Stromal cell of bone marrow (primary cell): ENCODE measurements around the gene MED6.

Source experiments
- DNase-seq: peaks from one replicate; pipeline ENCODE4 v3.0.0-alpha.2; 2012; ENCODE audit warnings: low read depth

MED6 gene, protein sequence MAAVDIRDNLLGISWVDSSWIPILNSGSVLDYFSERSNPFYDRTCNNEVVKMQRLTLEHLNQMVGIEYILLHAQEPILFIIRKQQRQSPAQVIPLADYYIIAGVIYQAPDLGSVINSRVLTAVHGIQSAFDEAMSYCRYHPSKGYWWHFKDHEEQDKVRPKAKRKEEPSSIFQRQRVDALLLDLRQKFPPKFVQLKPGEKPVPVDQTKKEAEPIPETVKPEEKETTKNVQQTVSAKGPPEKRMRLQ

DNA sequence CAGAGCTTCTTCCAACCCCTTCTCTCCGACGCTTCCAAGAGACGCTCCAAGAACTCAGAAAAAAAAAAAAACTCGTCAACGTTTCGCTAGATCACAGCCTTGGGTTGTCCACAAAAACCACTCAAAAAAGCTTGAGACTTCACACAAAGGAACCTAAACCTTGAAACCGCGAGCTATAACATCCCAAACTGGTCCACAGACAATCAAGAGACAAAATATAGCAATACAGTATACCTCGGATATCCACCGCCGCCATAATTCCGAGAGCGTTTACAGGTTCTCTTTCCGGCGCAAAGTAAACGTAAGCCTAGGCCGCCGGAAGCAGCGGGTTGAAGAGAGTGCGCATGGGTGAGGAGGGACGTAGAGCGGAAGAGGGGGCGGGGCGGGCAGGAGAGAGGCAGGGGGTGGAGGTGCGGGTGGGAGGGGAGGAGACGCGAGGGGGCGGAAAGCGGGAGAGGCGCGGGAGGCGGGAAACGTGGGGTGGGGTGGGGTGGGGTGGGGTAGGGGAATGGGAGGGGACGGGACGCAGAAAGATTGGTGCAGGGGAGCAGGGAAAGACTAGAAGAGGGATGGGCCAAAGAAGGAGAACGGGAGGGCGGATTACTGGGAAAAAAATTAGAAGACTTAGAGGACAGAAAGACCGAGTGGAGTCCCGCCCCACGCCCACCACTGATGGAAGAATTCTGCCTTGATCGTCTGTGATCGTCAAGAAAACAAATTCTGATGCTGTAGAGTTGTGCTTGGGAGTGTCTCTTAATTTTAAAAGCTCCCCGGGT is at the start of gene MED6:
TSS of gene MED6 (minus strand) at position 274 of the 776 bp plus-strand sequence. CDS start at position 256, 18 bp downstream.
- peak; percentile 89 for DNase-seq

DNA sequence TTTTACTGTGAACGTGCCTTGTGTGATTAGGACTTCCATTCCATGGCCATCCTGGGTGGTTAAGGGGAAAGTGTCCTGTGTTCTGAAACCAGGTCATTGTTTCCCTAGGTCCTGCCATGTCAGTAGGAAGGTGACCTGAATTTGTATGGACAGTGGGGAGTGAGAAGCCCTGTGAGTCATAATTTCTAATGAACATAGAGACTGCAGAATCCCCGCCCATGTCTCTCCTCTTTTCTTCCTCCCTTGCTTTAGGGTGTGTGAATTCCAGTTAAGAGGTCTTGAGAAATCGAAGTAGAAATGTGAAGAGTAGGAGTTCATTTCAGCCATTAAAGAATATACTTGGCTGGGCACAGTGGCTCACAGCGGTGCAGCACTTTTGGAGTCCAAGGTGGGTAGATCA is 49.3 kb upstream of the MED6 start:
- no peak for DNase-seq

DNA sequence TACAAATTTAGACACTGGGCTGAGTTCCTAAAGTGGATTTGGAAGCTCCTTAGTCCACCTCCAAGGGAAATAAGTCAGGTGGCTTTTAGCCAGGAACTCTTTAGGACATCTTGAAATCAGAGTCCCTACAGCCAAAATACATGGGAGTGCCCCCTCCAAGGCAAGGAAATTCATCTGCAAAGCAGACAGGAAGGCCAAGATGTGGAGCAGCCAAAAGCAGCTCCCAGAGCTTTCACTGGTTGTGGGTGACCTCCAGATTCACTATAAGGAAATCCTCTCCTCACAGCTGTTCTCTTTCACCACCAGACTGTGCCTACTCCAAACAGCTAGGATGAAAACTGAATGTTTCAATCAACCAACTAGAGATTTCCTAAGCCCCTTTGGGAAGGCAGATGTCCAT is 47.9 kb upstream of the MED6 start:
- no peak for DNase-seq

DNA sequence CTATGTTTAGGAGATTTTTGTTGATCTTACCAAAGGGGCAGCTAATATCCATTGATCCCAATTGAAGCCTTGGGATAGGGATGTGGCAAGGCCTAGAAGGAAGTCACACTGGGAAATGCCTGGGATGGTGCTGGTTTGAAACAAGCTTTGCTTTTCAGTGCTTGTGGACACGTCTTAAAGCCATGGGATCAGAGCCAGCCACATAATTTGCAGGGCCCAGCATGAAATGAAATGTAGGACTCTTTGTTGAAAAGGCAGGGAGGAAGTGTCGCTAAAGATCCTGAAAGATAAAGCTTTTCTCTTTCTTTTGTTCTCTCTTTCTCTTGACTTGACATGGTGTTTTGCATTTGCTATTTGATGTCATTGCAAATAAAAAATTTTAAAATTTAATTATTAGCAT is 46.2 kb upstream of the MED6 start:
- no peak for DNase-seq

DNA sequence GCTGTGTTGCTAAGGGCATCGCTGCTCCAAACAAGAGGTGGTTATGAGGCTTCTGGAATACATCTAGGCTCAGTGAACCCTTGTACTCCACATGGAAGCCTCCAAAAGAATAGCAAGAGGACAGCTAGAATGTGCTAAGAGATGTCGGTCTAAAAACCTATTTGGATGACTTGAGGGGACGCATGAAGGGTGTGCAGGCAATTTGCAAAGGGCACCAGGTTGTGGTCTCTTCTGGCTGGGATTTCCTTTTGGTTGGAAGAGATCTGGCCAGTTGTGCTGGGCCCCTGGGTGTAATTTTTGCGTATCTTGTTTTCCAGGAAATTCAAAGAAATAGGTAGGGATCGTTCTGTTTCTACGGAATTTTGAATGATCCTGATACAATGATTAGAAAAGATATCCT is 45.4 kb upstream of the MED6 start:
- no peak for DNase-seq

DNA sequence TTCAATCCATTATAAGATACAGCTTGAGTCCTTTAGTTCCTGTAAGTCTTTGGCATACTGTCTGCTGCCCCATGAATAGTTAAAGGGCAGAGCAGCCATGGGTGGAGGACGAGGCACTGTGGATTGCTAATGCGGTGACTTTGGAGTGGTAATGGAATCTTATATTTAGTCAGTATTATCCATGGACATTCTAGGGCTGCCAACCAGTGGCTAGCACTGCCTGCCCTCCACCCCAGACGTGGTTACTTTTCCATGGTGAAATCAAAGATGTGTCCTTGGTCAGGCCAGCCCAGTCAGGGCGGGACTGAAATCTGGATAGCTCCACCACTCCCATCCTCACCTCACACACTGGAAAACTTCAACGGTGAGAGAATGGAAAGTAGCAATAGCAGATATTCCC is 43.5 kb upstream of the MED6 start:
- no peak for DNase-seq

DNA sequence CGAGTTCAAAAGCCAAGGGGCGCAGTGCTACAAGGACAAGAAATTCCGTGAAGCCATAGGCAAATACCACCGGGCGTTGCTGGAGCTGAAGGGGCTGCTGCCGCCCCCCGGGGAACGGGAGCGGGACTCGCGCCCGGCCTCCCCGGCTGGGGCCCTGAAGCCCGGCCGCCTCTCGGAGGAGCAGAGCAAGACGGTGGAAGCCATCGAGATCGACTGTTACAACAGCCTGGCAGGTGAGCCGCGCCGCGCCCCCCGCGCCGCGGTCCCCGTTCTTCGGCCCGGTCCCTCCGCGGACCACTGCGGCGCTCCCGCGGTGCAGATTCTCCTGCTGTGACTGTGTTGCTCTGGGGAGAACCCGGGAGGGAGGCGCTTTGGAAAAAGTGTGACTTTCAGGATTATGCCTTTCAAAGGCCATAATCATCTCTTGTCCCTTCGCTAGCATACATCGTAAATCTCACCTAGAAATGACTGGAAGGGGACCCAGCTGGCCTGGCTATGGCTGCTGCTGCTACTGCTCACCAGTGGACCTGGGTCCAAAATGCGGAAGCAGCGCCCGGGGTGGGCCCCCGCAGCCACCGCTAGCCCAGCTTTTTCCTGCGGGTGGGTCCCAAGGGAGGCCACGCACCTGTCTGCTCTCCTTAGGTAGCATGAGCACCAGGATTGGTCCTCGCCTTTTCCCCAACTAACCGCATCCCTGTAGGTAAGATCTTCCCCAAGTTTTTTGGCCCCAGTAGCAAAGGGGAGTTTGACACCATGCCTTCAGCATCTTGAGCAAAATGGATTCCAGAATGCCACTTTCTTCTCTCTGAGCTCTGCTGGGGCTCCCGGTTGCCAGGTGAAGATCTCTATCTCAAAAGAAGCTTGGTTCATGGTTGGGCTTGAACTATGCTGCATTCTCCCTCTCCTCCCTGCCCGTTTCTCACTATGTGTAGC is 42.1 kb upstream of the MED6 start:
- DNase-seq: no peak

DNA sequence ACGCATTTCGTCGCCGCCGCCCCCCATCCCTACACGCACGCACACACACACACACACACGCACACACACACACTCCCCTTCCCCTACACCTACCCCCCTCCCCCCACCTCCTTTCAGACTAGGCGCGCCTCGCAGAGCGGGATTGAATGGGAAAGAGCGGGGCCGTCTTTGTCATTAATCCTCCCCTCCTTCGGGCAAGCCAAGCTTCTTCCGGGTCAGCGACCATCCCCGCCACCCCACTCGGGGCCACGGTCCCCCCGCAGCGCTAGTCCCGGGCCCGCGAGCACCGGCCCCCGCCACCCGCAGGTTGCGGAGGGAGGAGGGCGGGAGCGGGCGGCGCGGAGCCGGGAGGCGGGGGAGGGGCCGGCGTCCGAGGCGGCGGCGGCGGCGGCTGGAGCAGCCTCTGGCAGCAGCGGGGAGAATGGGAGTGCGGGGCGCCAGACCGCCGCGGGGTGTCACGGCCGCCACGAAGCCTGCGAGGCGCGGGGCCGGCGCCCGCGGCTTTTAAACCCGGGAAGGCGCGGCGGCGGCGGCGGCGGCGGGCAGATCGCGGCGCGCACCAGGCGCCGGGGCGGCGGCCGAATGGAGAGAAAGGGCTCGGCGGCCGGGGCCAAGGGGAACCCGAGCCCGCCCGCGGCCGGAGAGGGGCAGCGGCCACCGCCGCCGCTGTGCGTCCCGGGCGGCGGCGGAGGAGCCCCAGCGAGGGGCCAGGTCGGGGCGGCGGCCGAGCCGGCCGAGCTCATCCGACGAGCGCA is 41.3 kb upstream of the MED6 start, which contains the start of gene TTC9:
TSS of gene TTC9 (plus strand) at position 369 of the 755 bp plus-strand sequence. CDS start at position 583, 214 bp downstream.
- DNase-seq: no peak

DNA sequence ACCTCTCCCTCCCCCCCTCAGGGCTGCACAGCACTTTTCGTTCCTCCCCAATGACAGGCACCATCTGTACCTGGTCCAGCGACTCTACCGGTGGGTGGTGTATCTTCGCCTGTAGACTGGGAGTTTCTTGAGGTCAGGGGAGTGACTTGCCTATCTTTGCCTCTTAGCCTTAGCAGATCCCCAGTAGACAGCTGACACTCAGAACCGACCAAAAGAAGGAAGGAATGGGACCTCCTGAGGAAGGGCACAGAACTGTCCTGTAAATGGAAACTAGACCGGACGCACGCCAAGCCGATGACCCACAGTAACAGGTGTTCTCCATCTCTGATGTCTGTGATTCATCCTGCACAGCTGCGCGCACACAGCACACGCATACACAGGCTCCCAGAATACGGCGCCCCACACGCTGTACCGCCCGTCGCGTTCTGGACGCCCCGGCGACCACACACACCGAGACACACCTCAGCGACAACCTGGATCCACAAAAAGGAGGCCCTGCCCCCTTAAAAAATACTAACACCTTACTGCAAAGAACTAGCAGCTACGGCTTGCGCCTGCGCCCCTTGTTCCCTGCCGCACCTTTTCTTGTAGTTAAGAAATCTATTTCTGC is 40.6 kb upstream of the MED6 start:
- DNase-seq: no peak

DNA sequence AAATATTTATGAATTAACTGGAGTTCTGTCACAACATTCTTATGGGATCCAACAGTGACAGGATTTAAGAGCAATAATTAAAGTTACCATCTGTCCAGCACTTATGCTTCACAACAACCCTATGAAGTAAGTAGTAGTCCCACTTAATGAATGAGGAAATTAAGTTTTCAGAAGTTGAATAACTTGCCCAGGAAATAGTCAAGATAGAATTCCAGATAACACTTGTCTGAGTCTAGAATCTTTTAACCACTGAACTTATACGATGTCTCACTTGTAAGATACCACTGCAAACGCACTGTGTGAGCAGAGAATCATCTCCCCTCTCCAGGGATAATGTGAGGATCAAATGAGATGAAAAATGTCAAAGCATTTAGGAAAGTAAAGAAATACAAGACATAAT is 38.0 kb upstream of the MED6 start:
- no peak for DNase-seq

DNA sequence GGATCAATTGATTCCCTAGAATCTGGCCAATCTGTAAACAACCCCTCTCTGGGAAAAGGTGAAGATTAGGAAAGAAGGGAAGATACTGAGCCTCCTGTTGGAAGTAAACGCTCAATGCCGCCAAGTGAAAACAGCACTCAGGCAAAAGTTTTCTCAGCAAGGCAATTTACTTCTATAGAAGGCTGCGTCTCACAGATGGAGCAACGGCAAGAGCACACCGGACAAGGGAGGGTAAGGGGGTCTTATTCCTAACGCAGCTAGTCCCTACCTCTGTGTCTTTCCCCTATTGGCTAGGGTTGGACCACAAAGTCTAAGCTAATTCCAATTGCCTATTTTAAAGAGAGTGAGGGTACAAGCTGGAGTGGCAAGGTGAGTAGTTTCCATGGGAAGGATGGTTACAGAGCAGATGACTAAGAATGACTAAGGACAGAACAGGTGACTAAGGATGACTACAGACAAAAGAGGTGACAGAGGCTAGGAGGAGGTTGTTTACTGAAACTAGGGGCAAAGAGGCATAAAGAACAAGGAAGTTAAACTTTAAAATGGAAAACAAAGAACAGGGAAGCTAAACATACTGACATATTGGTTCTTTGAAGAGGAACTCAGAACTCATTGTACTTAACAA is 35.6 kb upstream of the MED6 start:
- no peak for DNase-seq

DNA sequence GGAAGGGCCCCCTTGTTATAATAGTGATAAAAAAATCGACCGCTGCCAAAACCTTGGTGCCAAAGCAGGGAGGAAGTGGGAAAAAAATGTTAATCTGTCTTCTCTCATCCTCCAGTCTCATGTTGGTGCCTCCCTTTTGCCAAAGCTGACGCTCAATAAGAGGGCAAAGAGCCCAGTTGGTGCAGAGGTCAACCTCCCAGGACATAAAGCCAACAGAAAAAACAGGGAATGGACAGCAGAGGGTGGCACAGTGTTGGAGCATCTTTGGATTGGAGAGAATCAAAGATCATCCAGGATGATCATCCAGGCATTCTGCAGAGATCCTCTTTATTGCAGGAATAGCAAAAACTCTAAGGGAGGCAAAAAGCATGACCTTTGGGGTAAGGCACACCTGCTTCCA is 31.5 kb upstream of the MED6 start:
- no peak for DNase-seq

DNA sequence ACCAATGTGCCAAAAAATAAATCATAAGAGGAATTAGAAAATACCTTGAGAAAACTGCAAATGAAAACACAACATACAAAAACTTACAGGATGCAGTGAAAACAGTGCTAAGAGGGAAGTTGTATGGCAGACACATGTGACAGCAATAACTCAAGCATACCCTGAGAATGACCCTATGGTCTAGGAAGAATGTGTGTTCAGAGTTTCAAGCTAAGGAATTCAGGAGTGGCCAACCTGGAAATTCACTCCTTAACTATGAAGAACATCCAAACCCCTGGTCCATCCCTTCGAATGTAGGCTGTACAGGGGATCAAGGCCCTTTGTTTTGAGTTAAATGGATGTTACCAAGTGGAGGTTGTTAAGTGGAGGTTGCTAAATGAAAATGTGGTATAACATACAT is 24.5 kb upstream of the MED6 start:
- DNase-seq: no peak

DNA sequence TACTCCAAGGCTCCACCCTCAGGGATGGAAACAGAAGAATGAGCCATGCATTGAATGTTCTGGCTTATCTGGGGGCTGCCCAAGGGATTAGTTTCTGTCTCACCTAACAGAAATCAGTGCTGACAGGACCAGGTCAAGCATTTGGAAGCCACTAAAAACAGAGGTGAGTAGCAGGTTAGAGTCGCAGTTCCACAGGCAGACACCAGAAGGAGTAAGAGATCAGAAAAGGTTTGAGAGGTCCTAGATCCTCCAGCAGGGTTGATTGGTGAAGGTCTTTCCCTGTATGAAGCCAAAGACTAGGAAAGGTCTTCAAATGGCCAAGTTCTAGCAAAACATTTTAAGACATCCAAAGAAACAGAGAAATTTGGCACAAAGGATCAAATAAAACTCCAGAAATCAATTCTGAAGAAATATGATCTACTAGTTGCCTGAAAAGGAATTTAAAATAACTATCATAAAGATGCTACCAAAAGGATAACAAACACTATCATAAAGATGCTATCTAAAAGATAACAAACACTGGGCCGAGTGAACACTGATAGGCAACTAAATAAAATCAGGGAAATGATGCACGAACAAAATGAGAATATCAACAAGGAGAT is 21.8 kb upstream of the MED6 start:
- peak; percentile 25 for DNase-seq

DNA sequence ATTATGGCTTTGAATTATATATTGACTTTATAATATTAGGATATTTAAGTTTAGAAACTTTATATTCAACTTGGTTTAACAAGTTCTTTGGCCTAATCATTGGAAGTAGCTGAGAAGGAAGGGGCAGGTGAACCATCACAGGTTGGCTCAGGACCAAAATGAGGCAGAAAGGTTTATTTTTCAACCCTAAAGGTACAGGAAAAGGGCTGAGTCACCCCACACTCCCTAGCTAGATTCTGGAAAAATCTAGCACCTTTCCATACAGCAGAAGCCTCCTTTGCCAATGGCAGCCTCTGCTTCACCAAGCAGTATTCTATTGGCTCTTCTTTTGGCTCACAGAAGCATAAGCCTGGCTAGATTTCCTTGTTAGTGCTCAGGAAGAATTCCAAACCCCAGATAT is 19.3 kb upstream of the MED6 start:
- DNase-seq: no peak

DNA sequence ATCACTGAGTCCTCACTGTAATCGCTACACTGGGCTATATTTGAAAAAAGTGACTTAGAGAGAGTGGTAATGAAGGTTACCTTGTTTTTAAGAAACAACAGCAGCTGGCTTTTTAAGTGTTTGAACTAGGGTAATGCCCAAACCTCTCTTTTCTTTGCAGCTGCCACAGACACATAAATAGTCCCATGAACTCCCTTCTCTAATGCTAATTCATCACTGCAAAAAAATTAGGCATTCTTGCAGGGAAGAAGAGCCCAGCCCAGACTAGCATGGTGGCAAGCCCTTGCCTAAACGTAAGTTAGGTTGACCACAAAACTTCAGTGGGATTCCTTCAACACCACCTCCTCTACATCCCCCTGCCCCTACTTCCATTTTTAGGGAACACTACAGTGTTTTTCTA is 17.9 kb upstream of the MED6 start:
- DNase-seq: no peak

DNA sequence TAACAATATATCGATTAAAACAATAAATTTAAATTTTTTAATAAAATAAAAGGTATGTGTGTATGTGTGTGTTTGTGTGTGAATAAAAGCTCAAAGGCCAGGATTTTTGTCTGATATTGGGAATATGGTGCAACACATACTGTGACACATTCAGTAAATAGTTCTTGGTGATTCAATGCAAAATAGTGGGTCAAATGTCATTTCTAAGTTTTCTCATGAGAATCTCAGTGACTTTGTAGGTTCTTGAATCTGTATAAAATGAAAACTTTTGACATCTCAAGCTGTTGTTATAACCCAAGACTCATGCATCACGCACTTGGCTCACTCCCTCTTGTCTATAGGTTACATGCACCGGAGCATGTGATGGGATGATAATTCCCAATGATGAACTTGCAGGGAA is 16.2 kb upstream of the MED6 start:
- DNase-seq: no peak

DNA sequence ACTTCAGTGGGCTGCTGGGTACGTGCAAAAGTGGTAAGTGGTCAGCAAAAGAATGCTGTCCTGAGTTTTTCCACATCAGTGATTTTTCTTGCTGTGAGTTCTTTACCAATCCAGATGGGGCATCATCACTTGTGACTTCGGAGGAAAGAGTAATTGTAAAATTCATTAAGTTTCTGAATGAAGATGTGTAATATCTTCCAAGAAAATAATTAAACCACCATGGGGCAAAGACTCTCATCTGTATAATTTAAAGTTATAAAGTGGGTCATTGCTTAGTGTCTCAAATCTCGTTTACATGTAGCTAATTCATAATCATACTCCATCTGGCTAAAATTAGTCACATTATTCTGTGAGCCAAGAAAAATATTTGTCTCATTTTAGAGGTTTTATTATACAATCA is 10.8 kb upstream of the MED6 start:
- no peak for DNase-seq

DNA sequence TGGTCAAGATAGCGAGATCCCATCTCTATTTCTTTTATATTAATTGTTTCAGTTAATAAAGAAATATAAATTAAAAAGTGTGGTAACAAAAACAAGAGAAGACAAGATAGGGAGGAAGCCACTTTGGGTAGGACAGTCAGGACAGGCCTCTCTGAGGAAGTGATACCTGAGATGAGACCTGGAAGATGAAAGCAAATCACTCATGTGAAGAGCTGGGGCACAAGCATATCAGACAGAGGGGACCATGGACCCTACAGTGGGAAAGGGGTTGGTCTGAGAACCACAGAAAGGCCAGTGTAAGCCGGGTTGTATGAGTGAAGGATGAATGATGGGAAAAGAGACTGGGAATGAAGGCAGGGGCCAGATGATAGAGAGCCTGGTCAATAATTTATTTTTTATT is 1.8 kb upstream of the MED6 start:
- no peak for DNase-seq

DNA sequence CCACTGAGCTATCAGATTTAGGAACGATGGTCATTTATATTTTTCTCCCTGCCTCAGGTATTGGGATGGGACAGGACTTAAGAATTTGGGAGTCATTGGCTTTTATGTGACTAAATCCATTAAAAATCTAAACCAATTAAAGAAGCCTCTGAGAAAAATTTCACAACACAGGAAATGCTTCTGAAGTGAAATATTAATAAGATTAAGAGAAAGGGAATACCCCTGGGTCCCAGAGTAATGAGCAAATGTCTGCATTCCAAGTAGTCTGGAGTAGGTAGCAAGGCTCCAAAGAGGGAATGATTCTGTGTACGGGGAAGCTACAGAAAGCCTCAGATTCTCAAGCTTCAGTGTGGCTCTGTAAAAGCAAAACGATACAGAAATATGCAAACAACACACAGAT is 707 bp upstream of the MED6 start:
- DNase-seq: no peak

DNA sequence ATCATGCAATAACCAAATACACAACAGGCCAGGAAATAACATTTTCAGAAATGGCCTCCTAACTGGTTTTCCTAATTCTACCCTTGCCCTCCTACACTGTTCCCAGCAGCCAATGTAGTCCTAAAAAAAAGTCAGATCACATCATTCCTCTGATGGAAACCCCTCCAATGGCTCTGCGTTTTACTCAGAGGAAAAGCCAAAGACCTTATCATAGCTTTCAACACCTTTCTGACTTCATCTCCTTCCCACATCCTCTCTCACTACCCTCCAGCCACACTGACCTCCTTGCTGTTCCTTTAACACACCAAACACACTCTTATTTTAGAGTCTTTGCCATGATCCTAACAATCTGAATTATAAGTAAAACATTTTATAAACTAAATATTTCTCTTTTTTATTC is 1.1 kb downstream of the MED6 start:
- no peak for DNase-seq
